NCI-H774 (cell line): ENCODE results near the gene BRSK2.

Experiments used
- DNase-seq: peaks from one replicate; lab custom pipeline; 2025; lab: John Stamatoyannopoulos, UW

BRSK2 gene

DNA sequence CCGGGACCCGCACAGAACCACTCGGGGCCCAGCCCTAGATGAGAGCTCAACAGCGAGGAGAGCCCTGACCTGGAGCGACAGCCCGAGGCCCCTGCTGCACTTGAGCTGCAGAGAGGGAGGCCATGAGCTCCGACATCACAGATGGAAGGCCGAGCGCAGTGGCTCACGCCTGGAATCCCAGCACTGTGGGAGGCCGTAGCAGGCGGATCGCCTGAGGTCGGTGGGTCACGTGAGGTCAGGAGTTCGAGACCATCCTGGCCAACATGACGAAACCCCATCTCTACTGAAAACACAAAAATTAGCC, 13.8 kb upstream of the BRSK2 start:
- DNase-seq = no peak

DNA sequence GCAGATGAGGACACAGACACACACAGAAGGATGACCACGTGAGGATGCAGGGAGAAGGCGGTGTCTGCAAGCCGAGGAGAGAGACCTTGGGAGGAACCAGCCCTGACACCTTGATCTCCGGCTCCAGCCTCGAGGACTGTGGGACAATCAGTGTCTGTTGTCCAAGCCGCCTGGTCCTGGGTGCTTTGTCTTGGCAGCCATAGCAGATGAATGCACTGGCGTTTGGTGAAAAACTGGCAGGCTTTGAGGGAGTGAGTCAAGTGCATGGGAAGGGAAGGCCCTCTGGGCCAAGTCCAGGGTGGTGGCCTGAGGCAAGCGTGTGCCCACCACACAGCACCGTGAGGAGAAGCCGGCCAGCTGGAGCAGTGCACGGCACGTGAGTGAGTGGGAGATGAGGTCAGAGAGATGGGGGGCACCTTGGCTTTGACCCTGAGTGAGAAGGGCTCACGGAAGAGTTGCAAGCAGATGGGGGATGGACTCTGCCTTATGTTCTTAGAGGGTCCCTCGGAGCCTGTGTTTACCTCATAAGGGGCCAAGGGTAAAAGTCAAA, 12.4 kb upstream of the BRSK2 start:
- DNase-seq = no peak

DNA sequence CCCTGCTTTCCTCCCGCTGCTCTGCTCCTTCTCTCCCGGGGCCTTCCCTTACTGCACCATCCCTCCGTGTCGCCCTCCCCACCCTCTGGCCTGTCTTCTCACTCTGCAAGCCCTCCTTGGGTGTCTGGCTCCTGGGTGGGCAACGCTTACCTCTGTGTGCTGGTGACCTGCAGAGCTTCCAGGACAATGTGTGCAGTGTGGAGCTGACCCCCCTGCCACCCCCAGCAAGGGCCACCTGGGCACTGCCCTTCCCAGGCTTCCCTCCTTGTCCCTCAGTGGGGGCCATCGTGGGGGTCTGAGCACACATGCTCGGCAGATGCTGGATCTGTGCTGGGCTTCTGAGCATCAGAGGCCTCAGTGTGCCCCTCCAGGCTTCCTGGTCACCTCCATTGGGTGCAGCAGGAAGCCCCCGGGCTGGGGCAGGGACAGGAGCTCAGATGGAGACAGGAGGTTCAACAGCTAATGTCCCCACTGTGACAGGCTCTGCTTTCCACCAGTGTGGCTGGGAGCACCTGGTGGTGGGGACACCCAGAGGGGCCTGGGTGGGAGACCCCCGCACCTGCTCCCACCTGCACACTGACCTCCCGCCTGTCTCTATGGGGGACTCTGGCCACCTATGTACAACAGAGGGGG, 7.8 kb upstream of the BRSK2 start:
- no peak for DNase-seq

DNA sequence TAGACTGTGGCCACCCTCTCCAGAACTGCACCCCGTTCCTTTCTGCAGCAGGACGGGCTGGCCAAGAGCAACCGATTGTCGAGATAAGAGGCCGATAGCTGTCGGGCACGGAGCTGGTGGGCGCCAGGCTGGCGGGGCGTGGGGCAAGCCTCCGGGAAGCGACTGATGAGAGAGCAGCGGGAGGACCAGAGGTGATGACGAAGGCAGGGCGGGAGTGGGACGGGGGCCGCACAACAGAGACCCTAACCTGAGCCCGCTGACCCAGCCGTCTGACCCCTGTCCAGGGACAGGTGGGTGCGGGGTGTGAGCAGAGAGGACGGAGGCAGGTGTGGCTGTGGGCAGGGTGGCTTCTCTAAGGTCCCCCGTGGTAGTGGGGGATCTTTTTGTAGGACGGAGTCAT, 7.3 kb upstream of the BRSK2 start:
- DNase-seq = no peak

DNA sequence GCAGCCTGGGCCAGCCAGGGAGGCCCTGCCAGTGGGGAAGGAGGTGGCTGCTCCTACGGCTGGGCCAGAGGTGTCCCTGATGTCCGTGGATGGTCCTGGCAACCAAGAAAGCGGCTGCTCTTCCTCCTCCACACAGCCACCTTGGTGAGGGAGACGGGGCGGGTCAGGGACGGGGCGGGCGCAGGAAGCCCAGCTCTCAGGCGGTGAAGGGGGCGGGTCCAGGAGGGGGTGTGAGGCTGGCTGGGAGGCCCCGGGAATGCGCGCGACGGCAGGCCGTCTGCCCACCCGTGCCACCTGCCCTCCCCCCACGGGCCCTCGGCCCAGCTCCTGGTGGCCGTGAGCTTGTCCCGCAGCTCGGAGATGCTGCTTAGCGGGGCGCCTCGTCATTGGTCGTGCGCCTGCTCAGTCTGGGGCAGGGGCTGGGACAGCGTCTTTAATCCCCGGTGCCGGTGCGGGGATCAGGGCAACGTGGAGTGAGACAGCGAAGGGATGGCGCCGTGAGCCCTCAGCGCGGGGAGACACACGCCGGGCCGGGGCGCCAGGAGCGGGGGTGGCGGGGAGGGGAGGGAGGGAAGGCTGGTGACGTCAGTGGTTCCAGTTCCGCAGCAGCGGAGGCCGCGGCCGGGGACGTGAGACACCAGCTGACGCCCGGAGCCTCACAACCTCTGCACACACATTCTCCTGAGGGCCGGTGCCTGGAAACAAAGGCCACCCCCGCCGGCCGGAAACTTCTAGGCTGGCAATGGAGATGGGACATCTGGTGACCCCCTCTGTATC, 6.7 kb upstream of the BRSK2 start:
- DNase-seq = peak; percentile 67

DNA sequence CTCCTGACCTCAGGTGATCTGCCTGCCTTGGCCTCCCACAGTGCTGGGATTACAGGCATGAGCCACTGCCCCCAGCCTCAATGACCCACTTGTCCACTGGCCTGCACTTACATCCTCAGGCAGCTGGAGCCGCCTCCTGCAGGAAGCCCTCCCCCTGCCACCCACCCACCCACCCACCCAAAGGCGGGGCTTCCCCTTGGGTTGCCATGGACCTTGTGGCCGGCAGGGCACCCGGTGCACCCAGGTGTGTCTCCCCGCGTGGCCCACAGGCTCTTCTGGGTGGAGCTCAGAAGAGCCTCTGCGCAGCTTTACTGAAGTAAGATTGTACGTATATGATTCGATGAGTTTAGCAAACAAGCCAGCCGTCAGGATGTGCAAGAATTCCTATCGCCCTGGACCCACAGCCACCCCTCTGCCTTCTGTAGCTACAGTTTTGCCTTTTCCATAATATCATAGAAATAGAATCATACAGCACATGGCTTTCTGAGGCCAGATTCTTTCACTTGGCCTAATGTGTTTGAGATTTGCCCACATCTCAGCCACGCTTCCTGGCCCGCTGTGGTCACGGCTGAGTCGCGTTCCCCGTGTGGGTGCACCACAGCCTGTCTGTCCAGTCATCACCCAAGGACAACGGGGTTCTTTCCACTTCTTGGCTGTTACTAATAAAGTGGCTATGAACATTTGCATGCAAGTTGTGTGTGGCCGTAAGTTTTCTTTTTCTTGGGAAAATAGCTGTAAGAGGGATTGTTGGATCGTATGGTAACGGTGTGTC, 5.3 kb upstream of the BRSK2 start:
- DNase-seq = no peak

DNA sequence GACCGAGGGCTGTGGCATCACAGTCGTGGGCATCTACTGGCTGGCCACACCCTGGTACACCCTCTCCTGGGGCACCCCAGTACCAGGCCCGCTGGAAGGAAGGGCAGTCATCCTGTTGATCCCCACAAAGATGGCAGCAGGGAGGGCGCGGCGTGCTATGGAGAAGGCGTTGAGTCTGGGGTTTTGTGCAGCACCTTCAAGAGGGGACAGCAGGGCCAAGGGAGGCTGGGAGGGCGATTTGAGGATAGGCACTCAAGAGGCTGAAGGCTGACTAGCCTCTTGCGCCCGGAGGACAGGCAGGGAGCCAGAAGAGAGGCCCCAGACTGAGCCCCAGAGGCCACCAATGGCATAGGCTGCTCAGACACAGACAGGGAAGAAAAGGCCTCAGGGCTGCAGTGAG, 2.2 kb upstream of the BRSK2 start:
- DNase-seq = no peak

DNA sequence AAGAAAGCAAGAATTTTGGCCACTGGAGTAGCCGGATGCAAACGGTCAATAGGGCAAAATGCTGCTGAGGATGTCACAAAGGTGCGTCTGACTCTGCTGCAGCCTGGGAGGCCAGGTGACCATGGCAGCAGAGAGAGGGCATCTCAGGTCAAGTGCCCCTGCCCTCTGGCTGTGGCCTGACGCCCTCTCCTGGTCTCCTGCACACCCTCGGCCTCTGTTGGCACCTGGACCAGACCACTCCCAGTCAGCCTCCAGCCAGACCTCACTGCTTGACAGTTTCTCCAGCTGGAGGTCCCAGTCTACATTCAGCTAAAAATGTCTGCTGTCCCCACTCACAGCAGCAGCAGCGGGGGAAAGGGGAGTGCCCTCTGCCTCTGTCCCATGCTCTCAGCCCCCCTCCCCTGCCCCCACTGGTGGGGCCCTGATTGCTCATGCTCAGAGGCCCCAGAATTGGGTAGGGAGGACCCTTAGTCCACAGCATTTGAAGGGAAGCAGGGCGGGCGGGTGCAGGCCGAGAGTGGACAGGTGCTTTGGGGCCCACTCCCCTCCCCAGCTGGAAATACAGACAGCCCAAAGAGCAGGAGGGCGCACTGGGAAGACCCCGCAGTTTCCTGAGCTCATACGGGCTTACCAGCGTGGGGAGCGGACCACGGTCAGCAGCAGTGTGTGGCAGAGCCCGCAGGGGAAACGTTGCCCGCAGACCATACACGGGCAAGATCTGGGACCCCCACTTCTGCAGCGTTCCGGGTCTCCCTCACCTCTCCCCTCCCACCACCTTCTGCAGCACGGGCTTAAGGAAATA, 1.6 kb upstream of the BRSK2 start:
- peak; percentile 53 for DNase-seq

DNA sequence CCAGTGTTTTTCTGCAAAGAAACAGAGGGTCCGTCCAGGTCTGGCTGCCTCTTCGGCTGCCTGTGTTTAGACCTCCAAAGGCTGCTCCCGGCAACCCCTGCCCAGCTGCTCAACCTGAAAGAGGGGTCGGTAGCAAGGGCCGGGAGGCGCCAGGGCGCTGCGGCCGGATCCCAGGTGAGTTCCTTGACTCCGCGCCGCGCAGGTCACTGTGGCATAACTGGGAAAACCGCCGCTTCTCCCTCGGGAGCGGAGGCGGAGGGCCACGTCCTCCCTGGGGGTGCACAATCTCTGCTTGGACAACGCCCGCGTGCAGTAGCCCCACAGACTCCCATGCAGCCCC, 1.0 kb upstream of the BRSK2 start:
- no peak for DNase-seq

DNA sequence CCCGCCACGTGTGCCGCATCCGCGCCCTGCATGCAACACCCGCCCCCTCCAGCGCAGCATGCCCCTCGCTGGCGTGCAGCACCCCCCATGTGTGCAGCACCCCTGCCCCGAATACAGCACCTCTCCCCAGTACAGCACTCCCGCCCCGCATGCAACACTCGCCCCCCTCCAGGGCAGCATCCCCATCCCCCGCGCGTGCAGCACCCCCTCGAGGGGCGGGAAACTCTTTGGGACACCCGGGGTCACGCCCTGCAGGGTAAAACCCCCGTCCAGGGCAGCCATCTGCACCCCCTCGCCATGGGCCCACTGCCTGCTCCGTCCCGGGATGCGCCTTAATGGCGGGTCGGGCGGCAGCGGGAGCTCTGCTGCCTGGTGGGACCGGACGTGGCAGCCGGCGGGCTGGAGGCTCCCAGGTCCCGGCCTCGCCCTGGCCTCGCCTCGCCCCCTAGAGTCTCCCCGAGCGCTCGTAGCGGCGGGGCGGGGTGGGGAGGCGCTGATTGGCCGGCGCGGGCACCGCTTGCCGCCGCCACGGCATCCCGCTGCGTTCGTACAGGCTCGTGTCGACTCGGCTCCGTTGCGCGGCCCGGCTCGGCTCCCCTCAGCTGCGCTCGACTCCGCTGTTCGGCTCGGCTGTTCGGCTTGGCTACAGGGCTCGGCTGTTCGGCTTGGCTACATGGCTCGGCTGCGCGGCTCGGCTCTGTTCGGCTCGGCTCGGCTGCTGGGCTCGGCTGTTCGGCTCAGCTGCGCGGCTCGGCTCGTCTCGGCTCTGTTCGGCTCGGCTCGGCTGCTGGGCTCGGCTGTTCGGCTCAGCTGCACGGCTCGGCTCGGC, 417 bp upstream of the BRSK2 start:
- DNase-seq = peak; percentile 96

DNA sequence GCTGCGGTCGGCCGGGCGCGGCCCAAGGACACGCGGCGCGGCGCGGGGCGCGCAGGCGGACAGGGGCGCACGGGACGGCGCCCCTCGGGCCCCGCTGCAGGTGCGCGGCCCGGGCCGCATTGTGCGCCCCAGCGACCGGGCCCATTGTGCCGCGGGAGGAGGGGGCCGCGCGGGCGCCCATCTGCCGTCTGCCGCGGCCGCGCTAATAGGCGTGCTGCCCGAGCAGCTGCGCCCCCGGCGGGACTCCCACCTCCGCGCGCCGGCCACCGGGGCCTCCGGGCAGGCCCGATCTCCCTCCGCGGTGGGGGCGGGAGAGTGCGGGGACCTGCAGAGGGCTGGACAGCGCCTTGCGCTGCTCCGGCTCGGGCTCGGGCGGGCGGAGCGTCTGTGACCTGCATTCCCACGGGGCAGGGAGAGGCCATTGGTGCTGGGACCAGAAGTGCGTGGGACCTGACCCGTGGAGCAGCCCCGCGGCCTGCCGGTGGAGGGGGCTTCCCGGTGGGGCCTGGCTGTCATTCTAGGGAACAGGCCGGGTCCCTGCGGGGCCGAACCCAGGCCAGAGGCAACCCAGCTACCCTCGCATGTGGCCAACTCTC, 933 bp downstream of the BRSK2 start:
- DNase-seq = no peak

DNA sequence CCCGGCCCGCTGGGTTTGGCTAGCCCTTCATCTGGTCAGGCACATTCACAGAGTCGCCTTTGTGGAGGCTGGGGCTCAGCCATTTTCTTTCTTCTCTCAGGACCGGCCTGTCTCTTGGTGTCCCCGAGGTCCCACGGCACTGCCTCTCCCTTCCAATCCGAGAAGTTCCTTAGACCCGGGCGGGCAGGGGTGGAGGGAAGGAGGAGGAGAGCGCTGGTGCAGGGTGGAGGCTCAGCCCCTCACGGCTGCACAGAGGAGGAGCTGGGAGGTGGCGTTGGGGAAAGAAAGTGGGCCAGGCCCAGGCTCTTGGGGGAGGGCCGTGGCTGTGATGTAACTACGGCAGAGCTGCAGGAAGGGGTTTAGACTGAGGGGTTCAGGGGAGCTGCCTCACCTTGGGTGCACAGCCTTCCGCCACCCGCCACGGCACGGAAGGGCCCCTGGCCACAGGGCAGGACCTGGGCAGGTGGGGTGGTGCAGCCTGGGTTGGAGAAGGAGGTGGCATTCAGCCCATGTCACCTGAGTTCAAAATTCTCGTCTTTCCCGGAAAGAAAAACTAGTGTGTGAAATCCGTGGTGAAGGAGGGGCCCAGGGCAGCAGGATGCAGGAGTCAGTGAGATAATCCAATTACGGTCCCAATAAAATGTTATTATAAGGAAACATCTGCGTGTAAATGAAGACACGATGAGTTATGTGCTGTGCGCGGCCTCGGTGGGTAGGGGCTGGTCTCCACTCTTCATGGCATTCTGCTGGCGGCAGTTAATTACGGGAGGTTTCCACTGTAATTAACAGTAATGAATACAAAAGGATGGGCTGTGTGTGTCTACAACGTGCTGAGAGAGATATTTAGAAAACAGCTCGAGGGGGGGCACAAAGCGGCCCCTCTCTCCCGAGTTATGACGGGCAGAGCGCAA, 1.7 kb downstream of the BRSK2 start:
- no peak for DNase-seq

DNA sequence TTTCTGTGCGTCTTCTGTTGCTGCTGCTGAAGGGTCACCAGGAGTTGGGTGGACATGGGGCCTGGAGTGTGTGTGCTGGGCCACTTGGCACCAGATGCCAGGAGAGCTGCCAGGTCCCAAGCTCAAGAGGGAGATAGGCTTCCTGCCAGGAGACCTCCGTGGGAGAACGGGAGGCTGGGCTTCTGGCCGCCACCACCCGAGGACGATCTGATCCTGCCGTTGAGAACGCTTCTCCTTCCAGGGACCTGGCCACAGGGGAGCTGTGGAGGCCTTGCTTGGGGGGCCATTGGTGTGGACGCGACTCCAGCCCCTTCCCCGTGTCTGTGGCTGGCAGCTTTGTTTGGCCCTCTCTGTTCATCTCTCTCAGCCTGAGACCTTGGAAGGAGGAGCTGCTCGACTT, 2.4 kb downstream of the BRSK2 start:
- no peak for DNase-seq

DNA sequence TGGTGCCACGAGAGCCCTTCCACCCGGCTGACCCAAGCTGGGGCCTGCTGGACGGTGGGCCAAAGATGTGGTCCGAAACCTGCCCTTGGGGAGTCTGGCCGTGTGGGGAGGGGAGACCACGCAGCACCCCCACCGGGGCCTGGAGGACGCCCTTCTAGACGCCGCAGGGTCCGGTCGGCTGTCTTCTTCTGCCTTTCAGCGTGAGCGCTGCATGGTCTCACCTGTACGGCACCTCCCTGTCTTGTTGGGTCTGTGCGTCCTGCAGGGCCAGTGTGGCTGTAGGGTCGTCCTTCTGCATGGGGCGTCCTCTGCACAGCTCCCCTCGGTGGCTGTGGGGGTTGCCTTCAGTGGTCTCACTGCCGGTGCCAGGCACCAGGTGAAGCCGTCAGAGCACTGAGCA, 2.8 kb downstream of the BRSK2 start:
- DNase-seq = no peak

DNA sequence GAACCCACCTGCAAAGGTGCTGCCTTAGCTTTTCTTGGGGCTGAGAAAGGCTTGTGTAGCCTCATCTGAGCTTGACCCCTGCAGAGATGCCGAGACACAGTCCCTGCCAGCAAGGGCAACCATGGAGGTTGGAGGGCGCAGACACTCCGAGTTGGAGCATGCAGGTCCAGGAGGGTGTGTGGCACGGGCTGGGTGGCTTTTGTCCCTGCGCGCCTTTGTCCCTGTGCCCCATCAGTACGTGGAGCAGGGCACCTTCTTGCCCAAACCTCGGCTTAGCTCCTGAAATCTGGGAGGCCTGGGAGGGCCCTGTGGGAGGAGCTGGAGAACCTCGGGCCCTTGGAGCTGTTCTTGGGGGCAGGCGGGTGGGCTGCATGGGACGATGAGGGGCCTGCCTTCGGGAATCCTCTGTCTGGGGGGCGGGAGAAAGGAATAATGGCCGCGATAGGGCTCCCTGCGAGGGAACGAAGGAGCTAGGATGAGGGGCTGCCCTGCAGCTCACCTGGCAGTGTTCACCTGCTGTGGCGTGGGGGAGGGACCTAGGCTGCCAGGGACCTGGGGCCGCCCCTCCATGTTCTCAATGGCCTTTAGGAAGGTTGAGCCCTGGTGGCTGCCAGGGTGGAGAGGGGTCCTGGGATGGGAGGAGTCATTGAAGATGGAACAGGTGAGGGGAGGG, 3.4 kb downstream of the BRSK2 start:
- DNase-seq = no peak

DNA sequence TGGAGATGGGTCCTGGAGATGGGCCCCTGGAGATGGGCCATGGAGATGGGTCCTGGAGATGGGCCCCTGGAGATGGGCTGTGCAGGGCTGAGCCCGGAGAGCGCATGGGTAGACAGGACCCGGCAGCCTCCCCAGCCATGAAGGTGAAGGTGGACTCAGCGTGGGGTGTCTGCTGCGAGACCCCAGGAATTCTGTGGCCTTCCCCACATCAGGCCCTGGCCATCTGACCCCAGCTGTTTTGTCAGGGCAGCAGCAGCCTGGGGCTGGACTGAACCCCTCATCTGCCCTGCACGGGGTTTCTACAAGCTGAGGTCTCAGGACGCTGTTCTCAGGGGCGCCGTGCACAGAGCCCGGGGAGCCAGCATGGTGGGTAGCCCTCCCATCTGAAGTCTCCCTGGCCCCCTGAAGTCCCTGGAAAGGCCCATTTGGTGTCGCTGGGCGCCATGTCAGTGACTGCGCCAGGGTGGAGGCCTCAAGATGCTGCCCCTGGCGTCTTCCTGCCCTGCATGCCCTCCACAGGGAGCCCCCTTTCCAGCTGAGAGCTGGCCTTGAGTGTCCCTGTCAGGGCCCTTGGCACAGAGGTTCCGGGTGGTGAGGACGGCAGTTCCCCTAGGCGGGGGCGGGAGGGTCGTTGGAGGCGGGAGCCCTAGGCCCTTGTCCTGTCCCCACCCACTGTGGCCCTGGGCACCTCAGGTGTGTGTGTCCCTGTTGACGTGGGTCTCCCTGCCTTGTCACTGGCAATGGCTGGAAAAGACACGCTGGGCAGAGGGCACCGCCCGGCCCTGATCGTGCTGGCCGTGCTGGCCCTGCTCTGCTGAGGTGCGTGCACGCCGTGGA, 5.4 kb downstream of the BRSK2 start:
- no peak for DNase-seq

DNA sequence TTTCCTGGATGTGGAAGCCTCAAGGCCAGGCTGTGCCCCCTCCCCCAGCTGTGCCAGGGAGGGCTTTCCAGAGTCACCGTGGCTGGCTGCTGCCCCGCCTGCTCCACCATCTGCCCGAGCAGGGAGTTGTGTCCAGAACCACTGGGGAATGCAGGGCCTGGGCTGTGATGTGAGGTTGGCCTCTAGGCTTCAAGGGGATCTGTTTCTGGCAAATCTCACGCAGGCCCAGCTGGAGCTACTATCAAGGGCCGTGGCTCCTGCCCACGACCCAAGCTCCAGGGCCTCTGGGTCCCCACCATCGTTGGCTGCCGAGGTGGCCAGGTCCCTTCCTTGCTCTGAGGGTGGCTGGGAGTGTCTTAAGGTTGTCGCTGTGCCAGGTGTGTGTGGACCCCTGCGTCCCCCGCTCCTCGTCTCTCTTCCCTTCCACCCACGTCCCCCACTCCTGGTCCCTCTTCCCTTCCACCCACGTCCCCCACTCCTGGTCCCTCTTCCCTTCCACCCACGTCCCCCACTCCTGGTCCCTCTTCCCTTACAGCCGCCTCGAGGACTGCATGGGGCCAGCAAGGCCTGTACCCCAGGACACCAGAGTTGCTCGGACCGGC, 6.1 kb downstream of the BRSK2 start:
- DNase-seq = no peak

DNA sequence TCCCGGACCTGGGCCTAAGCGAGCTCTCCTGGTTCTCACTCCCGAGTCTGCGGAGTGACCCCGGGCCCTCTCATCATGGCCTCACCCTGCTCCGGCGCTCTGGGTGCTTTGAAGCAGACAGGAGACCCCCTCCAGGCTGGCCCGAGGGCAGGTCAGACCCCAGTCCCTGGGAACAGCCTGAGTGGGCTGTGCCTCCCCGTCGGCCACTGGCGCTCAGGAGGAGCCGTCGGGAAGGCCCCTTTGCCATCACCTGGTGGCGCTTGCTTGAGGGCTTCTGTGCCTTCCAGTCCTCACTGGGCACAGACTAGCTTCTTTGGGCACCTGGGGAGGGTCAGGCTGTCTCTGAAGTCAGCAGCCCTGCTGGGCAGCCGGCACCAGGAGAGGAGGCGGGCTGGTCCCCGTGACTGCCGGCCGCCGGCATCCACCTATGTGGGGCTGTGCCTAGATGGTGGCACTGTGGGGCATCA, 6.7 kb downstream of the BRSK2 start:
- no peak for DNase-seq
